GM21390 (cell line): ENCODE measurements around the gene CHM.

Experiments used
- ATAC-seq: cut with Tn5 transposase; IDR thresholded peaks from one replicate; pipeline ENCODE4 v1.9.1; 2021; ENCODE audit not compliant: unreplicated experiment

Gene CHM

GRCh38 chrX:85907316-85907715 is 140.0 kb downstream of the CHM start:
- no peak for ATAC-seq

GRCh38 chrX:85906399-85906798 is 141.0 kb downstream of the CHM start:
- ATAC-seq = no peak

- ATAC-seq = no peak
Observed at GRCh38 chrX:85905851-85906250, 141.5 kb downstream of the CHM start.

- no peak for ATAC-seq
Observed at GRCh38 chrX:85903692-85904471, 143.5 kb downstream of the CHM start.

- no peak for ATAC-seq
Observed at GRCh38 chrX:85897362-85898126, 149.8 kb downstream of the CHM start.

GRCh38 chrX:85882601-85883000 is 164.8 kb downstream of the CHM start:
- no peak for ATAC-seq

GRCh38 chrX:85870585-85870984 is 176.8 kb downstream of the CHM start:
- ATAC-seq = no peak

- ATAC-seq = no peak
Observed at GRCh38 chrX:85865324-85865723, 182.0 kb downstream of the CHM start.

- no peak for ATAC-seq
Observed at GRCh38 chrX:85859426-85859825, 187.9 kb downstream of the CHM start.

GRCh38 chrX:85851418-85851817 is 195.9 kb downstream of the CHM start:
- no peak for ATAC-seq

- ATAC-seq = no peak
Observed at GRCh38 chrX:85836868-85837267, 210.5 kb downstream of the CHM start.

- no peak for ATAC-seq
Observed at GRCh38 chrX:85828771-85829170, 218.6 kb downstream of the CHM start.

GRCh38 chrX:85815203-85815751 is 232.1 kb downstream of the CHM start:
- no peak for ATAC-seq
